ENCODE results near the gene ENTPD8. TPM values are rescaled to one million over a fixed set of nuclear protein-coding genes. Genes with fewer than 3 reads are reported as not detected.

ENTPD8 gene, protein sequence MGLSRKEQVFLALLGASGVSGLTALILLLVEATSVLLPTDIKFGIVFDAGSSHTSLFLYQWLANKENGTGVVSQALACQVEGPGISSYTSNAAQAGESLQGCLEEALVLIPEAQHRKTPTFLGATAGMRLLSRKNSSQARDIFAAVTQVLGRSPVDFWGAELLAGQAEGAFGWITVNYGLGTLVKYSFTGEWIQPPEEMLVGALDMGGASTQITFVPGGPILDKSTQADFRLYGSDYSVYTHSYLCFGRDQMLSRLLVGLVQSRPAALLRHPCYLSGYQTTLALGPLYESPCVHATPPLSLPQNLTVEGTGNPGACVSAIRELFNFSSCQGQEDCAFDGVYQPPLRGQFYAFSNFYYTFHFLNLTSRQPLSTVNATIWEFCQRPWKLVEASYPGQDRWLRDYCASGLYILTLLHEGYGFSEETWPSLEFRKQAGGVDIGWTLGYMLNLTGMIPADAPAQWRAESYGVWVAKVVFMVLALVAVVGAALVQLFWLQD
- total RNA-seq, result under 0.01 TPM in 1 of 2 replicates, not detected in the other

DNA sequence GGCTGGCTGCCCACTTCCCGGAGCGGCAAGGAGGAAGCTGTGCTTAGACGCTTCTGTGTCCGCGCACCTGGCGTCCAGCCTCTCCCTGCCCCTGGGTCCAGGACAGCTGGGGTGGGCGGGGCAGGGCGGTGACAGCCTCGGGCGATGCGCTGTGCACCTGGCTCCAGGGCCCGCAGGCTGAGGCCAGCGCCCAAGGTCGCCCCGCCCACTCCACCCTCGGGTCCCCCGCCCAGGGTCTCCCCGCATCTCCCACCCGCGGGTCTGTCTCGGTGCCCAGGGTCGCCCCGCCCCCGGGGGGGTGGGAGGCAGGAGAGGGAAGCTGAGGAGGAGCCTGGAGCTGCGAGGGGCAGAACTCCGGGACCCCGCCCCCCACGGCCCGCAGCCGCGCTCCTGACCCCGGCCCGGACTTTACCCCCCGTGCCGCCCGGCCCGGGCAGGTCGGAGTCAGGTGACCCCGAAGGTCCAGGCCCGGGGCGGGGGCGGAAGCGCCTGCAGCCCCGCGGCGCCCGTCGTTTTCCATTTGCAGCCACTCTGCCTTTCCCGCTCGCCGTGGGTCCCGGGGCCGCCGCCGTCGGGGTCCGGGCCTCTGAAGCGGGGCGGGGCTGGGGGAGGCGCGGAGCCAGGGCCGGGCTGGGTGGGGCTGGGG lies at the start of gene ENTPD8:
ENTPD8 (minus strand) TSS at position 69 of the 646 bp plus-strand sequence. CDS start 3,072 bp downstream, outside the sequence.
- H3K4me3 ChIP-seq (ENCODE audit: low read depth, low read length), result peak within 1 kb of the TSS; percentile 44
- no peak for DNase-seq (ENCODE audit: low read depth)
- TF ChIP-seq, protein P1, sequence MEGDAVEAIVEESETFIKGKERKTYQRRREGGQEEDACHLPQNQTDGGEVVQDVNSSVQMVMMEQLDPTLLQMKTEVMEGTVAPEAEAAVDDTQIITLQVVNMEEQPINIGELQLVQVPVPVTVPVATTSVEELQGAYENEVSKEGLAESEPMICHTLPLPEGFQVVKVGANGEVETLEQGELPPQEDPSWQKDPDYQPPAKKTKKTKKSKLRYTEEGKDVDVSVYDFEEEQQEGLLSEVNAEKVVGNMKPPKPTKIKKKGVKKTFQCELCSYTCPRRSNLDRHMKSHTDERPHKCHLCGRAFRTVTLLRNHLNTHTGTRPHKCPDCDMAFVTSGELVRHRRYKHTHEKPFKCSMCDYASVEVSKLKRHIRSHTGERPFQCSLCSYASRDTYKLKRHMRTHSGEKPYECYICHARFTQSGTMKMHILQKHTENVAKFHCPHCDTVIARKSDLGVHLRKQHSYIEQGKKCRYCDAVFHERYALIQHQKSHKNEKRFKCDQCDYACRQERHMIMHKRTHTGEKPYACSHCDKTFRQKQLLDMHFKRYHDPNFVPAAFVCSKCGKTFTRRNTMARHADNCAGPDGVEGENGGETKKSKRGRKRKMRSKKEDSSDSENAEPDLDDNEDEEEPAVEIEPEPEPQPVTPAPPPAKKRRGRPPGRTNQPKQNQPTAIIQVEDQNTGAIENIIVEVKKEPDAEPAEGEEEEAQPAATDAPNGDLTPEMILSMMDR (IDR thresholded peaks at IDR 0.05; ENCODE audit: insufficient read depth, low read depth, low read length), result no peak

DNA sequence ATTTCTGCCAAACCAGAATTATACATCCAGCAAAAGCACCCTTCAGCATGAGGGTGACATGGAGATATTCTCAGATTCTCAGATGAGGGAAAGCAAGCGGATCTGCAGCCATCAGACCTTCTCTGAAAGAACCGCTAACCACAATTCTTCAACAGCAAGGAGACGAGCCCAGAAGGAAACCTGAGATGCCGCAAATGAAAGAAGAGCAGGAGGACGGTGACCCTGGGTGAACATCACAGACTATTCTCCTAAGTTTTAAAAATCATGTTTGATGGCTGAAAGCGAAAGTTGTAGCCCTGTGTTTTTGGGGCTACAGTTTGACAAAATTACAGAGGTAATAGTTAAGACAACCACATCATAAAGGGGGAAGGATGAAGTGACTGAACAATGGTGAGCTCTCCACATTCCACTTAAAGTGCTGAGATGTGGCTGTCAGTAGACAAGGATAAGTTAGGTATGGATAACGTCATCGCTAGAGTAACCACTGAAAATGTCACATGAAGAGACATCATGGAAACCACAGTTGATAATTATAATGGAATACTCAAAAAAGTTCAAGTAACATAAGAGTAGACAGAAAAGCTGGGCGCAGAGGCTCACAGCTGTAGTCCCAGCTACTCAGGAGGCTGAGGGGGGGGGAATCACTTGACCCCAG lies 49.5 kb upstream of the ENTPD8 start:
- TF ChIP-seq, protein P1 (IDR thresholded peaks at IDR 0.05; ENCODE audit: insufficient read depth, low read depth, low read length), result no peak
- H3K4me3 ChIP-seq (ENCODE audit: low read depth, low read length), result no peak overlapping the region
- no peak for DNase-seq (ENCODE audit: low read depth)

DNA sequence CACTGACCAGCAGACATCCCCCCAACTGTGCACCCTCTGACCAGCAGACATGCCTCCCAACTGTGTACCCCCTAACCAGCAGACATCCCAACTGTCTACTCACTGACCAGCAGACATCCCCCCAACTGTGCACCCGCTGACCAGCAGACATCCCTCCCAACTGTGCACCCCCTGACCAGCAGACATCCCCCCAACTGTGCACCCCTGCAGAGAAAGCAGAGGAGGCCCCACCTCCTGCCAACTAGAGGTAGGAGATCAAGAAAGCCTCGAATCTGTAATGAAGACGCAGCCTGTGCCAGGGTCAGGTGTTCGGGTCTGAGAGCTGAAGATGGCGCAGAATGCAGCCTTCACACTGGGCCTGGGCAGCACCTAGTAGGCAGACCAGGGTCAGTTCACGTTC lies 47.7 kb upstream of the ENTPD8 start:
- H3K4me3 ChIP-seq (ENCODE audit: low read depth, low read length), result no peak overlapping the region
- no peak for DNase-seq (ENCODE audit: low read depth)
- TF ChIP-seq, protein P1 (IDR thresholded peaks at IDR 0.05; ENCODE audit: insufficient read depth, low read depth, low read length), result no peak

DNA sequence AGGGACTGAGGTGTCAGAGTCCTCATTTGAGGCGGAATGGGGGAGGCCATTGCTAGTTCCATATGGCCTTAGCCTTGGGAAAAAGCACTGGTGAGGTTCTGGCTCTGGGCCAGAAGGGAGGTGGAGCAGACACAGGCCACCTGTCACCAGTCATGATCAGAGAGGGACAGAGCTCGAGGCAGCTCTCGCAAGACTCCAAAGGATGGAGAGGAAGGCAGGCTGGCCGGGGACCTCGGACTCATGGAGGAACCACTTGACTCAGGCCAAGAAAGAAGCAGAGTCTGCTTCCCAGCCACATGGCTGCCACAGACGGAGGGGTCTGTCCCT lies 47.1 kb upstream of the ENTPD8 start:
- TF ChIP-seq, protein P1 (IDR thresholded peaks at IDR 0.05; ENCODE audit: insufficient read depth, low read depth, low read length), result no peak
- no peak for DNase-seq (ENCODE audit: low read depth)
- no peak overlapping the region for H3K4me3 ChIP-seq (ENCODE audit: low read depth, low read length)

DNA sequence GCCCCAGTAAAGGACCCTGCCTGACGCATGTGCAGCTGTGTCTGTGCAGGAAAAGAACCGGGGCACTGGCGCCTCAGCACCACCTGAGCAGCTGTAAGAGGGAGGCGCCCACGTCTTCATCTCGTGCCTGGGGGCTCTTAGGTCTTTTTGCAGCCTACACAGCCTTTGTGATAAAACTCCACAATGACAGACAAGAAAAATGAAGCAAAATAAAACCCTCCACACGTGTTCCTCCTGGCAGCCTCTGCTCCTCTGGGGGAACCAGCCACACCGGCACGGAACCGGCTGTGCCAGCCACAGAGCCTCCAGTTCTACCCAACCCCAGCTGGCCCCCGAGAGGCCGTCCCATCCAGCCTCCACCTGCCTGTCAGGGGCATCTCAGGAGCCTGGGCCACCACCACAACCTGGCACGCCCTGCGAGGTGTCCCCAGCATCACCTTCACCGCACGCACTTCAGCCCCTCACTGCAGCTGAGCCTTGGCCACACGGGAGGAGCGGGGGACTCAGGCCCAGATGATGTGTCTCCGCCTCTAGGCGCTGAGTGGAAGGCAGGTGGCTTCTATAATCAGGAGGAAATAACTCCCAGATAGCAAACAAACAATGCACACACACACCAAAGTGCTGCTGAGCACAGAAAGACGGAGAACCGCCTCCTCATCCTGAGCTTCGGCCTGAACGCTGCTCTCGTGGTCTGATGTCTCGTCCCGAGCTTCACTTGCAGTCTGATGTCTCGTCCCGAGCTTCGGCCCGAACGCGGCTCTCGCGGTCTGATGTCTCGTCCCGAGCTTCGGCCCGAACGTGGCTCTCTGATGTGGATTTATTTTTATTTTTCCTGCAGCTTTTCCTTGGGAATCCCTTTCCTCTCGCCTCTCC lies 46.5 kb upstream of the ENTPD8 start:
- TF ChIP-seq, protein P1 (IDR thresholded peaks at IDR 0.05; ENCODE audit: insufficient read depth, low read depth, low read length), result no peak
- no peak overlapping the region for H3K4me3 ChIP-seq (ENCODE audit: low read depth, low read length)
- DNase-seq (ENCODE audit: low read depth), result no peak

All from fibroblast of villous mesenchyme (primary cell).